Stomach smooth muscle (tissue), 2 donors: Measurements from ENCODE around the gene TMEM212.

Source experiments
- H3K27ac ChIP-seq: one replicate; pipeline ENCODE4 v1.7.0; 2013; ENCODE audit warnings: mild to moderate bottlenecking, low read length, inconsistent platforms
- H3K27me3 ChIP-seq, 2 donors: one replicate each; pipeline ENCODE4 v1.7.0; 2013; ENCODE audit warnings: low read length in 2 of 2; ENCODE audit not compliant: insufficient read depth in 2 of 2, control insufficient read depth in 1 of 2
- H3K36me3 ChIP-seq, 2 donors: one replicate each; pipeline ENCODE4 v1.7.0; 2013; ENCODE audit warnings: low read length in 2 of 2; ENCODE audit not compliant: control insufficient read depth in 2 of 2, insufficient read depth in 2 of 2
- H3K4me1 ChIP-seq: one replicate; pipeline ENCODE4 v1.7.0; 2013; ENCODE audit warnings: low read length; ENCODE audit not compliant: control insufficient read depth, insufficient read depth
- H3K4me3 ChIP-seq, 2 donors: one replicate each; pipeline ENCODE4 v1.7.0; 2013; ENCODE audit warnings: low read length in 2 of 2
- H3K9ac ChIP-seq, 2 donors: one replicate each; pipeline ENCODE4 v1.7.0; 2013; ENCODE audit warnings: low read length in 2 of 2, mild to moderate bottlenecking in 1 of 2
- H3K9me3 ChIP-seq, 2 donors: one replicate each; pipeline ENCODE4 v1.7.0; 2013; ENCODE audit warnings: low read length in 2 of 2; ENCODE audit not compliant: control insufficient read depth in 2 of 2
- donor health status: healthy.
- donor health status: Pancreatic carcinoma.

TMEM212 gene

GRCh38 chr3:171842864-171843518, at the start of gene TMEM212:
TMEM212 (plus strand) TSS chr3:171843349; CDS start chr3:171843384, 35 bp downstream.
- Histone ChIP-seq H3K27ac (peak within 1 kb of the TSS; percentile 32), H3K36me3 (no peaks in the 10 kb centered on the region), H3K27me3 (no peaks in the 10 kb centered on the region), H3K4me1 (no peaks in the 10 kb centered on the region), H3K9me3 (no peaks in the 10 kb centered on the region), H3K9ac (no peak within 1 kb of the TSS), H3K4me3 (no peak within 1 kb of the TSS)

- Histone ChIP-seq H3K36me3 (no peaks in the 10 kb centered on the region), H3K27ac (no peak overlapping the region), H3K27me3 (no peaks in the 10 kb centered on the region), H3K9ac (no peak overlapping the region), H3K9me3 (no peaks in the 10 kb centered on the region), H3K4me3 (no peak overlapping the region), H3K4me1 (no peaks in the 10 kb centered on the region)
Measured at GRCh38 chr3:171796625-171797264, 46.4 kb upstream of the TMEM212 start.

- no peaks in the 10 kb centered on the region for H3K9me3 ChIP-seq
- no peaks in the 10 kb centered on the region for H3K27me3 ChIP-seq
- H3K4me1 ChIP-seq = no peaks in the 10 kb centered on the region
- H3K36me3 ChIP-seq = no peaks in the 10 kb centered on the region
- H3K4me3 ChIP-seq = no peak overlapping the region
- no peak overlapping the region for H3K27ac ChIP-seq
- no peak overlapping the region for H3K9ac ChIP-seq
Measured at GRCh38 chr3:171797265-171797679, 45.9 kb upstream of the TMEM212 start.

GRCh38 chr3:171797873-171798272, 45.3 kb upstream of the TMEM212 start:
- Histone ChIP-seq H3K4me1 (no peaks in the 10 kb centered on the region), H3K27me3 (no peaks in the 10 kb centered on the region), H3K9me3 (no peaks in the 10 kb centered on the region), H3K36me3 (no peaks in the 10 kb centered on the region), H3K9ac (no peak overlapping the region), H3K4me3 (no peak overlapping the region), H3K27ac (no peak overlapping the region)

- Histone ChIP-seq H3K9ac (no peak overlapping the region), H3K4me1 (no peaks in the 10 kb centered on the region), H3K27me3 (no peaks in the 10 kb centered on the region), H3K9me3 (no peaks in the 10 kb centered on the region), H3K27ac (no peak overlapping the region), H3K36me3 (no peaks in the 10 kb centered on the region), H3K4me3 (no peak overlapping the region)
Measured at GRCh38 chr3:171799501-171799900, 43.6 kb upstream of the TMEM212 start.

GRCh38 chr3:171801738-171802589, 41.2 kb upstream of the TMEM212 start:
- peak overlapping the region; percentile 20 for H3K27ac ChIP-seq
- H3K36me3 ChIP-seq = no peaks in the 10 kb centered on the region
- H3K4me3 ChIP-seq = no peak overlapping the region
- no peaks in the 10 kb centered on the region for H3K27me3 ChIP-seq
- H3K9me3 ChIP-seq = no peaks in the 10 kb centered on the region
- H3K4me1 ChIP-seq = peaks cover 3% of the 10 kb centered on the region
- H3K9ac ChIP-seq = no peak overlapping the region

GRCh38 chr3:171802590-171802956, 40.6 kb upstream of the TMEM212 start:
- Histone ChIP-seq H3K9ac (no peak overlapping the region), H3K4me3 (no peak overlapping the region), H3K27me3 (no peaks in the 10 kb centered on the region), H3K9me3 (no peaks in the 10 kb centered on the region), H3K27ac (peak overlapping the region; percentile 20), H3K4me1 (peaks cover 3% of the 10 kb centered on the region), H3K36me3 (no peaks in the 10 kb centered on the region)

- Histone ChIP-seq H3K36me3 (no peaks in the 10 kb centered on the region), H3K27me3 (no peaks in the 10 kb centered on the region), H3K4me1 (peaks cover 3% of the 10 kb centered on the region), H3K9ac (no peak overlapping the region), H3K9me3 (no peaks in the 10 kb centered on the region), H3K4me3 (no peak overlapping the region), H3K27ac (peak overlapping the region; percentile 18)
Measured at GRCh38 chr3:171803044-171803443, 40.1 kb upstream of the TMEM212 start.

GRCh38 chr3:171804618-171805389, 38.3 kb upstream of the TMEM212 start:
- Histone ChIP-seq H3K27me3 (no peaks in the 10 kb centered on the region), H3K4me1 (peaks cover 6% of the 10 kb centered on the region), H3K4me3 (no peak overlapping the region), H3K36me3 (no peaks in the 10 kb centered on the region), H3K27ac (peak overlapping the region; percentile 46), H3K9ac (no peak overlapping the region), H3K9me3 (no peaks in the 10 kb centered on the region)

GRCh38 chr3:171805687-171806086, 37.5 kb upstream of the TMEM212 start:
- Histone ChIP-seq H3K27me3 (no peaks in the 10 kb centered on the region), H3K9me3 (no peaks in the 10 kb centered on the region), H3K27ac (peak overlapping the region; percentile 46), H3K4me1 (peaks cover 9% of the 10 kb centered on the region), H3K9ac (no peak overlapping the region), H3K4me3 (no peak overlapping the region), H3K36me3 (no peaks in the 10 kb centered on the region)
